Measurements from ENCODE around the gene CSF2. TPM values are rescaled to one million over a fixed set of nuclear protein-coding genes. Genes with fewer than 3 reads are reported as not detected.

Gene CSF2
- not detected for total RNA-seq

DNA sequence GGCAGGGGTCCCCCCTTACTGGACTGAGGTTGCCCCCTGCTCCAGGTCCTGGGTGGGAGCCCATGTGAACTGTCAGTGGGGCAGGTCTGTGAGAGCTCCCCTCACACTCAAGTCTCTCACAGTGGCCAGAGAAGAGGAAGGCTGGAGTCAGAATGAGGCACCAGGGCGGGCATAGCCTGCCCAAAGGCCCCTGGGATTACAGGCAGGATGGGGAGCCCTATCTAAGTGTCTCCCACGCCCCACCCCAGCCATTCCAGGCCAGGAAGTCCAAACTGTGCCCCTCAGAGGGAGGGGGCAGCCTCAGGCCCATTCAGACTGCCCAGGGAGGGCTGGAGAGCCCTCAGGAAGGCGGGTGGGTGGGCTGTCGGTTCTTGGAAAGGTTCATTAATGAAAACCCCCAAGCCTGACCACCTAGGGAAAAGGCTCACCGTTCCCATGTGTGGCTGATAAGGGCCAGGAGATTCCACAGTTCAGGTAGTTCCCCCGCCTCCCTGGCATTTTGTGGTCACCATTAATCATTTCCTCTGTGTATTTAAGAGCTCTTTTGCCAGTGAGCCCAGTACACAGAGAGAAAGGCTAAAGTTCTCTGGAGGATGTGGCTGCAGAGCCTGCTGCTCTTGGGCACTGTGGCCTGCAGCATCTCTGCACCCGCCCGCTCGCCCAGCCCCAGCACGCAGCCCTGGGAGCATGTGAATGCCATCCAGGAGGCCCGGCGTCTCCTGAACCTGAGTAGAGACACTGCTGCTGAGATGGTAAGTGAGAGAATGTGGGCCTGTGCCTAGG lies at the start of gene CSF2:
Gene CSF2 (plus strand): TSS at position 559 of the 783 bp plus-strand sequence. CDS start 35 bp downstream, at position 594.

DNA sequence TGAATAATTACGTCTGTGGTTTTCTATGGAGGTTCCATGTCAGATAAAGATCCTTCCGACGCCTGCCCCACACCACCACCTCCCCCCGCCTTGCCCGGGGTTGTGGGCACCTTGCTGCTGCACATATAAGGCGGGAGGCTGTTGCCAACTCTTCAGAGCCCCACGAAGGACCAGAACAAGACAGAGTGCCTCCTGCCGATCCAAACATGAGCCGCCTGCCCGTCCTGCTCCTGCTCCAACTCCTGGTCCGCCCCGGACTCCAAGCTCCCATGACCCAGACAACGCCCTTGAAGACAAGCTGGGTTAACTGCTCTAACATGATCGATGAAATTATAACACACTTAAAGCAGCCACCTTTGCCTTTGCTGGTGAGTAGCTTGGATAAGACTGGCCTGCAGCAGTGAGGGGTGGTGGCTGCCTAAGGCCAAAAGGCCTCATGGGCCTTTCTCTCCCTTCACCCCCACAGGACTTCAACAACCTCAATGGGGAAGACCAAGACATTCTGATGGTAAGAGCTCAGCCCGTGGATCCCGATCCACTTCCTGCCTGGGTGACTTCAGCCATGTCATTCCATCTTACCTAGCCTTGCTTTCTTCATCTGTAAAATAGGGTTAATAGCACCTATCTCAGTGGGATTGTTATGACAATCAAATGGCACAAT lies 13.0 kb upstream of the CSF2 start, which contains the start of gene IL3:
Gene IL3 (plus strand): TSS at position 155 of the 661 bp plus-strand sequence. CDS start 52 bp downstream, at position 207.

Small RNAs within 50 kb of the gene (small RNA-seq; reads per million reads assigned to genes)
- not detected for gene RF00285 (ENCODE audit: low replicate concordance)

Other genes starting within 250 kb of the CSF2 start
- not detected for gene MEIKIN, start 128.1 kb upstream of the CSF2 start, total RNA-seq
- gene ACSL6, start 62.1 kb upstream of the CSF2 start, total RNA-seq: 69.5 TPM
- gene IL3, start 13.1 kb upstream of the CSF2 start, total RNA-seq: not detected
- 21.3 TPM for gene P4HA2, start 154.1 kb downstream of the CSF2 start, total RNA-seq
- 4.4 TPM for gene PDLIM4, start 183.9 kb downstream of the CSF2 start, total RNA-seq
- 1.6 TPM for gene SLC22A4, start 220.6 kb downstream of the CSF2 start, total RNA-seq

All from parietal lobe (tissue), 2 donors.